ENCODE measurements around the gene STX8.

Gene STX8

DNA sequence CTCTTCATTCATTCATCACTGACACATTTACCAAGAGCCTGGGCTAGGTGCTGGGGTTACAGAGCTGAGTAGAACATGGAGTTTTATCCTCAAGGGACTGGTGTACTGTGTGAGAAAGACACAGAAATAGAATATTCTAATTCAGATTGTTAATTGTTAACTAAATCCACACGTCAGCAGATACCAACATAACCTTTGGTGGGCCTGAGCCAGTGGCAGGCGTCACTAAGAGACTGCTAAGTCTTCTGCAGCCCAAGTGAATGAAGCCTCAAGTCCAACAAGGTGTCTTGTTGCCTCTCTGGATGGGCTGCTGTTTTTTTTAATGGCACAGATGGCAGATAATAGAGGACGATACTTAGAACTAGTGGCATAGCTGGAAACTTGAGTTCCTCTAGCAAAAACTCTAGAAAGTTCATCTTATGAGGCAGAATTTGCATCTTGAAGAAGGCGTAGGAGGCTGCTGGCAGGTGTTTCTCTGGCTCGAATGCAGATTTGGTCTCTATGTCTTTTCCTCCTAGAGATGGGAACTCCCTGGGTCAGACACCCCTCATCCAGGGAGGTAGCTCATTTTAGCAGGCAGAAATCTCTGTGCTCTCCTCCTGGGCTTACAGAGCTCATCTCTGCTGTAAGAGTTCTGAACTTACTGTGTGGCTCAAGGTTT is 374.8 kb downstream of the STX8 start:
- Histone ChIP-seq H3K27me3 (ENCODE audit: control insufficient read depth in 2 of 2, insufficient read depth in 2 of 2, low read length in 2 of 2) (no peaks in the 10 kb centered on the region), H3K27ac (ENCODE audit: low read depth in 2 of 2, low read length in 2 of 2) (no peak overlapping the region), H3K4me1 (ENCODE audit: control insufficient read depth in 2 of 2, insufficient read depth in 2 of 2, low read length in 2 of 2) (peaks cover 6 to 16% of the 10 kb centered on the region in 2 donors), H3K36me3 (ENCODE audit: control insufficient read depth in 2 of 2, insufficient read depth in 2 of 2, low read length in 2 of 2) (no peaks in the 10 kb centered on the region), H3K9ac (ENCODE audit: low read depth in 1 of 2, low read length in 2 of 2) (no peak overlapping the region), H3K9me3 (ENCODE audit: control insufficient read depth in 2 of 2, low read length in 2 of 2) (no peaks in the 10 kb centered on the region), H3K4me3 (ENCODE audit: low read length in 2 of 2) (no peak overlapping the region)

All from mucosa of rectum (tissue), 2 donors.